PFSK-1 (cell line): ENCODE results near the gene ARNT2.

Experiments
- FOXP2 ChIP-seq: optimal IDR thresholded peaks from 2 replicates; pipeline ENCODE3; 2011; ENCODE audit warnings: borderline replicate concordance, control low read depth, inconsistent platforms; ENCODE audit not compliant: insufficient read depth; ENCODE audit errors: extremely low read length, extremely low read depth
- POLR2AphosphoS5 ChIP-seq: IDR thresholded peaks from 2 replicates; pipeline ENCODE4 v1.6.1; 2012; ENCODE audit warnings: low read depth, mild to moderate bottlenecking, control low read depth, low read length, moderate library complexity
- SIN3A ChIP-seq: IDR thresholded peaks from 2 replicates; pipeline ENCODE4 v1.6.1; 2012; ENCODE audit warnings: mild to moderate bottlenecking, low read length, moderate library complexity, borderline replicate concordance; ENCODE audit not compliant: insufficient read depth
- TAF1 ChIP-seq: IDR thresholded peaks from 2 replicates; pipeline ENCODE4 v1.6.1; 2012; ENCODE audit warnings: low read length, control low read depth, borderline replicate concordance; ENCODE audit not compliant: insufficient read depth
- TF ChIP-seq, protein P1 (sequence below), 2 experiments: IDR thresholded peaks; 2 replicates each; pipeline versions ENCODE4 v1.6.1 to v1.8.0; 2011 to 2012; ENCODE audit warnings: low read depth in 2 of 2, low read length in 2 of 2, control low read depth in 1 of 2, inconsistent platforms in 1 of 2, mild to moderate bottlenecking in 1 of 2, moderate library complexity in 1 of 2; ENCODE audit not compliant: insufficient read depth in 1 of 2

Gene ARNT2

DNA sequence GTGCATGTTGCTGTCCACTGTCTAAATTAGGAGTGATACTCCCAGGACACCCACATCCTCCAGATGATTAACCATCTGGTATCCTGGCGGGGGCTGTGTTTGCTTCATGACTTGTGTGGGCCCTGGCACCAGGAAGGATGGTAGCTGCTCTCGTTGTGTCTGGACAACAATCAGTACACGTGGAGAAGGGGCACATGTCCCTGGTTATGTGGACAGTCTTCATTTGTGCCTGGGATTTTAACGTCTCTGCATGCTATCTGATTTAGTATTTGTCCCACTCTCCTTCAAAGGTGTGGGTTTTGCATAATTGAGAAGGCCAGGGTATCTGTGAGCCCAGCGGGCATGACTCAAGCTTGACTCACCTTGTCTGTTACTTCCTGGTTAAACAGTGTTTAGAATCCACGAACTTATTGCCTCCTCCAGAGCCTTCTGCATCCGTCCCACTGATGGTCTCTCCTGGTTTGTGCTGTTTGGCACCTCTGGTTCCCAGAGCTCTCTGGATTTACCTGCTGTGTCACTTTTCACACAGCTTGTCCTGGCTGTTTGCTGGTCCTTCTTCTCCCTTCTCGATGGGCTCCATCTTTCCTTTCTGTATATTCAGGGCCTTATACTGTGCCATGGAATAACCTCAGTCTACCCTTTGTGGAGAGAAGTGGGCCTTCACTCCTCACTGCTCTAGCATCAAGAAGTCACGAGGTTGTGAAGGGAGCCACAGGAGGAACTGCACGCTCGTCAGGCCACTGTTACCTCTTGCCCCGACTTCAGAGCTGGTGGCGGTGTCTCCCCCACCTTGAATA is 32.5 kb downstream of the ARNT2 start:
- TF ChIP-seq FOXP2 (no peak), TAF1 (no peak), SIN3A (no peak), POLR2AphosphoS5 (no peak)
- TF ChIP-seq, protein P1, sequence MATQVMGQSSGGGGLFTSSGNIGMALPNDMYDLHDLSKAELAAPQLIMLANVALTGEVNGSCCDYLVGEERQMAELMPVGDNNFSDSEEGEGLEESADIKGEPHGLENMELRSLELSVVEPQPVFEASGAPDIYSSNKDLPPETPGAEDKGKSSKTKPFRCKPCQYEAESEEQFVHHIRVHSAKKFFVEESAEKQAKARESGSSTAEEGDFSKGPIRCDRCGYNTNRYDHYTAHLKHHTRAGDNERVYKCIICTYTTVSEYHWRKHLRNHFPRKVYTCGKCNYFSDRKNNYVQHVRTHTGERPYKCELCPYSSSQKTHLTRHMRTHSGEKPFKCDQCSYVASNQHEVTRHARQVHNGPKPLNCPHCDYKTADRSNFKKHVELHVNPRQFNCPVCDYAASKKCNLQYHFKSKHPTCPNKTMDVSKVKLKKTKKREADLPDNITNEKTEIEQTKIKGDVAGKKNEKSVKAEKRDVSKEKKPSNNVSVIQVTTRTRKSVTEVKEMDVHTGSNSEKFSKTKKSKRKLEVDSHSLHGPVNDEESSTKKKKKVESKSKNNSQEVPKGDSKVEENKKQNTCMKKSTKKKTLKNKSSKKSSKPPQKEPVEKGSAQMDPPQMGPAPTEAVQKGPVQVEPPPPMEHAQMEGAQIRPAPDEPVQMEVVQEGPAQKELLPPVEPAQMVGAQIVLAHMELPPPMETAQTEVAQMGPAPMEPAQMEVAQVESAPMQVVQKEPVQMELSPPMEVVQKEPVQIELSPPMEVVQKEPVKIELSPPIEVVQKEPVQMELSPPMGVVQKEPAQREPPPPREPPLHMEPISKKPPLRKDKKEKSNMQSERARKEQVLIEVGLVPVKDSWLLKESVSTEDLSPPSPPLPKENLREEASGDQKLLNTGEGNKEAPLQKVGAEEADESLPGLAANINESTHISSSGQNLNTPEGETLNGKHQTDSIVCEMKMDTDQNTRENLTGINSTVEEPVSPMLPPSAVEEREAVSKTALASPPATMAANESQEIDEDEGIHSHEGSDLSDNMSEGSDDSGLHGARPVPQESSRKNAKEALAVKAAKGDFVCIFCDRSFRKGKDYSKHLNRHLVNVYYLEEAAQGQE (IDR thresholded peaks at IDR 0.05; ENCODE audit: insufficient read depth in 1 of 2, low read depth in 2 of 2, low read length in 2 of 2) = no peak

DNA sequence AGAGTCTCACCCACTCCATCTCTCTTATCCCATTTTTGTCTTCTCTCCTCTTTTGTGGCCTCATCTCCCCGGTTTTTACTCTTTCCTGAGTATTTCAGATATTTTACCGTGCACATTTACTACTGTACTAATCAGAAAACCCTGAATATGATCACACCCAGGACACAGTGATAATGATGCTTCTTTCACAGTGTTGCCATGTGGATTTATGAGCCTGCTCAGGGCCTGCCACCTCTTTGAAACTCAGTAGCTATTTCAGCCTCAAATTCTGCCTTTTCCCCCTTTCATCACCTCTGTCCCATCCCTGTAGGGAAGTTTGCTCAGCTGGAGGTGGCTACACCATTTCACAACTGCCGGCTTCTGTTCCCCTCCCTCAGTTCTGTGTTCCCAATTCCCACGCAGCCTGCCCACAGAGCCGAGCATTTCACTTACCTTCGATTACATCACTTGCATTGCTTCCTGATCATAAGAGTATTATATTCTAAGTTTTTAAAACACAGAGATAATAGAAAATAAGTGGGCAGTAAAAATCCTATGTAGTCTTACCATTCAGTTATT is 33.2 kb downstream of the ARNT2 start:
- TF ChIP-seq, protein P1 (IDR thresholded peaks at IDR 0.05; ENCODE audit: insufficient read depth in 1 of 2, low read depth in 2 of 2, low read length in 2 of 2) = no peak
- TF ChIP-seq SIN3A (no peak), POLR2AphosphoS5 (no peak), FOXP2 (no peak), TAF1 (no peak)

DNA sequence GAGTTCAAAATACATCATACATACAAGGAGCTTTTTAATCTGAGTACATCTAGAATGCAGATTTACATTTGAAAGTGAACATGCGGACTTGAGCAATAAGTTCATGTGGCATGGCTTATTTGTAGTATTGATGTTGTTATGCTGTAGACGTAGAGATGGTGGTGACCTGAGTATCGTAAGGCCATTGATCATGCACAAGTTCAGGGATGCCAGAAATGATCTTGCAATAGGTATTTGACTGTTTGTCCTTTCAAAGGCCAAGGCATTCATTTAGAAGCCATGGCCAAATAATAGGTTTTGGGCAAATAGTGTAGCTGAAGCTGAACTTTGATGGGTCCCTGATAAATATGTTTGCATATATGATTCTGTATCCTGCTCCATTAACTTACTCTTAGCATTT is 35.0 kb downstream of the ARNT2 start:
- TF ChIP-seq TAF1 (no peak), POLR2AphosphoS5 (no peak), FOXP2 (no peak), SIN3A (no peak)
- TF ChIP-seq, protein P1 (IDR thresholded peaks at IDR 0.05; ENCODE audit: insufficient read depth in 1 of 2, low read depth in 2 of 2, low read length in 2 of 2) = no peak

DNA sequence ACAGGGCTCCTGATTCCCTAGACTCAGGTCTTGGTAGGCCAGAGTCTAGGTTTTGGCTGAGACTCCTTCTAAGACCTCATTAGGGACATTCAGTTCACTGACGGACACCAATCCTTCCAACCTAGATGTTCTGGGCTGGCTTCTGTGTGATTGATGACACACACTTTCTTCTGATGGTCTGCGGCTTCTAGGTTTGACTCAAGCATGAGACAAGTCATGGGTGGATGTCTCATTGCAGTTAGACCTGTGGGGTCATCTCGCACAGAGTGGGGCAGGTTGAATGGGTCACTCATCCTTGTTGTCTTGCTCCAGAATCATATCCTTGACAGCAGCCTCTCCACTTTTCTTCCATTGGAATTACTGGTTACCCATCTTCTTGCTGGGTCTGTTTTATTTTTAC is 35.8 kb downstream of the ARNT2 start:
- TF ChIP-seq TAF1 = no peak
- TF ChIP-seq, protein P1 (IDR thresholded peaks at IDR 0.05; ENCODE audit: insufficient read depth in 1 of 2, low read depth in 2 of 2, low read length in 2 of 2) = no peak
- no peak for TF ChIP-seq POLR2AphosphoS5
- no peak for TF ChIP-seq FOXP2
- no peak for TF ChIP-seq SIN3A
